RKO (cell line): ENCODE measurements around the gene LMX1B.

Experiments
- DNase-seq: peaks from one replicate; pipeline ENCODE4 v3.0.0-alpha.2; 2016; ENCODE audit warnings: low spot score

Gene LMX1B

DNA sequence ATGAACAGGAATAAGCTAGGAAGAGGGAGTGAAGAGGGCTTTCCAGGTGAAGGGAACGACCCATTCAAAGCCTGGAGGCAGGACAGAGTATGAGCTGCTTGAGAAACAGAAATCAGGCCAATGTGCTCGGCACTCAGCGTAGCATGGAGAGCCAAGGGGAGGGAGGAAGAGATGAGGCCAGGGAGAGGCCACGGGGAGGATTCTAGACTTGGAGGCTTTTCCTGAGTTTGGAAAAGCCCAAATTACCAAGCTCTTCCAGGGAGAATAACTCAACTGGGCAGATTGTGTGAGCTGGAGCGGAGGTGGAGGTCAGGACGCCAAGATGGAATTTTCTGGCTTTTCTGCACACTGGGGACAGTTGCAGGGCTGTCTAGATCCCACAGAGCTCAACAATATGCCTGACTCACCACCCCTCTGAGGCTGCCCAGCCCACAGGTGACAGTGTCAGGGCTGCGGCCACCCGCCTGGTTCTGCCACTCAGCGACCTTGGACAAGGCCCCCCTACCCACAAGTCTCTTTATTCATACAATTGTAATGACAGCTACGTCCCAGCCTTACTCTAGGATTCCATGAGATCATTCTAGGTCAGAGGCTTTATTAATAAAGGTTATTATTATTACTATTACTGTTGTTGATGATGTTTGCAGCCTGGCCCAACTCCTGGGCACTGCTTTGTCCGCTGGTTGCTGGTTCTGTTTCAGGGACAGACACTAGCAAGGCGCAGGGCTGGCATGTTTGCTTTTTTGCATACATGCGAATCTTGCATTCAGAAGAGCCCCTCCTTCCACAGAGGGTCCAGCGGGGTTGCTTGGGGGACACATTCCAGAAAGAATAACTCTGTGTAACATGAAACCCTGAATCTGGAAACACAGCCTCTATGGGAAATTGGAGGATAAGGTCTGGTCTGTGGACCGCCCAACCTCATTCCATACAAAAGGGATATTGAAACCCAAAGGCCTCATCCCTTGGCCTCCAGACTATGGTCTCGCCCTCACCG lies 9.4 kb upstream of the LMX1B start:
- no peak for DNase-seq

- DNase-seq, result no peak
Measured at GRCh38 chr9:126605792-126606482, 7.8 kb upstream of the LMX1B start.

- no peak for DNase-seq
Measured at GRCh38 chr9:126606483-126606870, 7.3 kb upstream of the LMX1B start.

DNA sequence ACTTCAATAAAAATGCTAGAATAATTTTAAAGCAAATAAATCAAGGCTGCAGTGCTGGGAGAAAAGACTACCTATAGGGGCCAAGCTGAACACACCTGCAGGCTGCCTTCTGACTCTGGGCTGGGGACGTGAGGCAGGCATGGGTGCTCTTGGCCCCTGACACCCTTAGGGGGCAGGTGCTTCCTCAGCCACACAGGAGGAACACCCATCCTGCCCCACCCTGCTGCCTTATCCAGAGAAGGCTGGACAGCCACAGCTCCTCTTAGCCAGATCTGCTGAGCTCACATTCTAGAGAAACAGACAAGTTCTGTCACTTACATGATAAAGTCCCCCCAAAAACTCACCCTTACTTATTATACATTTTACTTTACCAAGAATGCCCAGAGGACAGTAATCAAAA lies 6.6 kb upstream of the LMX1B start:
- no peak for DNase-seq

GRCh38 chr9:126607731-126608130 lies 6.0 kb upstream of the LMX1B start:
- DNase-seq, result no peak

DNA sequence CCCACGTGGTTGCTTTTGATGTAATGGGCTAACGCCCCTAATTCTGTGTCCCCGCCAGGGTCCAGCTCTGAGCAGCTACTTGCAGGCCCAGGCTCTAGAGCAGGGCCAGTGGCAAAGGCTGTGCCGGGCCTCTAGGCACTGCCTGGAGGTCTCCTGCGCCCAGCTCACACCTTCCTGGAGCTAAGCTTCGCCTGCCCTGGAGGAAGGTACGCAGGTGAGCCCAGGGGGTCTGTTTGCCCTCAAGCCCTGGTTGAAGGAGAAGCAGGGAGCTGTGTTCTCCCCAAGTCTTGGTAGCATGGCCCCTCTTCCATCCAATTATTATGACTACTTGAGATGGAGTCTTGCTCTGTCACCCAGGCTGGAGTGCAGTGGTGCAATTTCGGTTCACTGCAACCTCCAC lies 5.2 kb upstream of the LMX1B start:
- DNase-seq, result no peak

GRCh38 chr9:126609191-126609590 lies 4.5 kb upstream of the LMX1B start:
- no peak for DNase-seq

DNA sequence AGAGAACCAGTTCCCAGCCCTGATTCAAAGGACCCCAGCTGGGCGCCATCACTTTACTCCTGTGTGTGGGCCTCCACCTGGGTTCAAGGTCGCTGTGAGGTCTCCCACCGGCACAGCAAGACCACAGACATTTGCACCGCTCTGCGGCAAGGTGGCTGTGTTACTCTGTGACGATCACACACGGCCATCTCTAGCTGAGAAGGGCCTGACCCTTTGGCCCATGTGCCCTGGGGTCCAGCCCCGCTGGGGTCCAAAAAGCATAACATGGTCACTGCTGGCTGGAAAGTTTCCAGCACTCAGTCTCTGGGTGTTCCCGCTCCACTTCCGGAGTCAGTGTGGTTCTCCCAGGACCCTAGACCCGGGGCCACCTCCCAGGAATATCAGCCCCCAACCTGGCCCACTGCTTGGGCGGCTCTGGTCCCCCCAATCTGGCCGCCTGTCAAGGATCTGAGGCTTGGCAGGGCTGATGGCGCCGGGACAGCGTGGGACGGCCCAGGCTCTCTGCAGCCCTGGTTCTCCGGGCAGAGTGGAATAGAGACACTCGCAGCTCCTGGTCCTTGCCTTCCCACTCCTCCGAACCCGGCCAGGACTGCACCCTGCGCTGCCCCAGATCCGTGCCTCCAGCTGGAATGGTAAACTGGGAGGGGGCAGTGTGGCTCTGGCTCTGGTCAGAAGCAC lies 3.9 kb upstream of the LMX1B start:
- no peak for DNase-seq

- DNase-seq, result no peak
Measured at GRCh38 chr9:126611193-126611591, 2.5 kb upstream of the LMX1B start.

GRCh38 chr9:126611592-126612325 lies 2.0 kb upstream of the LMX1B start:
- DNase-seq, result peak; percentile 72

DNA sequence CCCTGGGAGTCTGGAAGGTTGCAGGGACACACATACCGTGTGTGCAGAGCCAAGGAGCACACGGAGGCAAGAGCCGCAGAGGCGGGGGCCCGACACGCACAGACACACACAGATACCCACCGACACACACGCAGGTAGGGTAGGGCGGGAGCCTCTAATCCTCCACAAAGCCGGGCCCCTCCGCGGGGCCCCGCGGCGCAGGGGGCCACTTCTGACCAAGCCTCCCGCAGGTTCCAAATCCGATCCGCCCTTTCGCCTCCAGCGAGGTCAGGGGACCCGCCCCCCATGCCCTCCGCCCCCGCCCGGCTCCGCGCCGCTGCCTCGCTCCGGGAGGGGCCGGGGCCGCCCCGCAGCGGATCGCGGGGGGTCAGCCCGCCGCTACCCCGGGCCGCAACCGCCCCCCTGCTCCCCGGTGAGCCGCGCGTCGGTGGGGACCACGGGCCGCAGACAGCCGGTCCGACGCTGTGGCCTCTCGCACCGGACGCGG lies 1.4 kb upstream of the LMX1B start:
- no peak for DNase-seq

GRCh38 chr9:126612813-126613641 lies 701 bp upstream of the LMX1B start:
- no peak for DNase-seq

GRCh38 chr9:126614088-126614454 lies 343 bp downstream of the LMX1B start:
- no peak for DNase-seq

DNA sequence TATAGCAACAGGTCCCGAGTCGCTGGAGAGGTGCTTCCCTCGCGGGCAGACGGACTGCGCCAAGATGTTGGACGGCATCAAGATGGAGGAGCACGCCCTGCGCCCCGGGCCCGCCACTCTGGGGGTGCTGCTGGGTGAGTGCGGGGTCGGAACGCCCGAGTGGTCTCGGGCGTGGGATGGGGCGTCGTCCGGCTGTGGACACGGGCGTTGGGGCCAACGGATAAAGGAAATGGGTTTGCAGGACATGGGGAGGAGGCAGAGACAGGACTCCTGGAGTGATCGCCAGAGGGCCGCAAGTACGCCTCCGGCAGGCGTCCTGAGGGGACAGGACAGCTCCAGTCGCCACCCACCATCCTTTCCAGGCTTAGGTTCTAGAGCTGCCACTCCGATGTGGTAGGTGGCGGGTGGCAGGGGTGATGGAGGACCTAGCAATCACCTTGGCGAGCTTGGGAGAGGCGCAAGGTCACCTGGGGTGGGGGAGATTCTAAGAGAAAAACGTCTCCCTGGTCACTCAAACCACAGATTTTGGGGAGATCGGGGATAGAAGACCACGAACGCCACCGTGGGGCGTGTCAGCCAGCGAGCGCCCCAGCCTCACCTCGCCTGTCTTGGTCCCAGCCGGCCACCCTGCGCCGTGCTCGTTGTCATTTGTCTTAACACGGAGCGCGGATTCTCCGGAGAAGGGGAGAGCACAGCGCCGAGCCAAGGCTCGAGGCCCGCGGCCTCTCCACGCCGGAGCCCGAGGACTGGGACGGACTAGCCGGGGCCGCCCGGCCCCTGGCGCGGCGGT lies 922 bp downstream of the LMX1B start:
- no peak for DNase-seq

DNA sequence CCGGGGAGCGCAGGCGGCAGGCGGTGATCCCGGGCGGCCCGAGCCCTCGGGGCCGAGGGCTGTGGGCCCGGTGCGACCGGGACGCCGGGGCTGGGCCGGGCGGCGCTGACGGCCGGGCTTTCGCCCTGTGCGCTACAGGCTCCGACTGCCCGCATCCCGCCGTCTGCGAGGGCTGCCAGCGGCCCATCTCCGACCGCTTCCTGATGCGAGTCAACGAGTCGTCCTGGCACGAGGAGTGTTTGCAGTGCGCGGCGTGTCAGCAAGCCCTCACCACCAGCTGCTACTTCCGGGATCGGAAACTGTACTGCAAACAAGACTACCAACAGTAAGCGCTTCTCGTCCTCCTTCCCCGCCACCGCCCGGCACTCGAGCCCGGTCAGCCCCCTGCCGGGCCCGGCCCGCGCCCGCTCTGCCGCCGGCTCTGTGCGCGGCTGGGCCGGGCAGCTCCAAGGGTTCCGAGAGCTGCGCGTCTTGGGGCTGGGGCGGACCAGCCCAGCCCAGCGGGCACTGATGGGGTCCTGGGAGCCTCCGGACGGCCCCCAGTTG lies 1.6 kb downstream of the LMX1B start:
- no peak for DNase-seq

DNA sequence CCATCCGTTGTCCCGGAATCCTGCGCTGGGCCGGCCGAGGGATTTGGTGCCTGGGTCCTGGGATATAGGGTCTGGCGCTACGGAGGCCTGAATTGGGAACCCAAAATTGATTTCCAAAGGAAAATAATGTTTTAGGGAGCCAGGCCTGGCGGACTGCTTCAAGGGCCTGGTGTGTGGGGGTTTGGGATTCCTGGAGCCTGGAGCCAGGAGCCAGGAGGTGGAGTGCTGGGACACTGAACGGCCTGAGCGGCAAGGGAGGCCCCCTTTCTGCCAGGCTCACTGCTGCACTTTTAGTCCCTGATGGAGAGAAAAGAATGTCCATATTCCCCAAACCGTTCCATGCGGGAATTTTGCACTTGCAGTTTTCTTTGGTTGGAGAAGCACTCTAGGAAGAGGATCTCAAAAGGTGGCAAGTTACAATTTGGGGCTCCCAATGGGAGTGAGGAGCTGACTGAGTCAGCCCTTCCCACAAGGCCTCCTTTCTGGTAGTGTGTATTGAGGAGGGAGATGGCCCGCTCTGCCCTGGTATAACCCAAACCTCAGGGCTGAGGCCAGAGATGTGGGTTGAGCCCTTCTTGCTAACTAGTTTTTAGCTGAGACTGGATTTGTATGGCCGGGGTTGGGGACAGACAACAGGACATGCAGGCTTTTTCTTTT lies 2.2 kb downstream of the LMX1B start:
- no peak for DNase-seq

DNA sequence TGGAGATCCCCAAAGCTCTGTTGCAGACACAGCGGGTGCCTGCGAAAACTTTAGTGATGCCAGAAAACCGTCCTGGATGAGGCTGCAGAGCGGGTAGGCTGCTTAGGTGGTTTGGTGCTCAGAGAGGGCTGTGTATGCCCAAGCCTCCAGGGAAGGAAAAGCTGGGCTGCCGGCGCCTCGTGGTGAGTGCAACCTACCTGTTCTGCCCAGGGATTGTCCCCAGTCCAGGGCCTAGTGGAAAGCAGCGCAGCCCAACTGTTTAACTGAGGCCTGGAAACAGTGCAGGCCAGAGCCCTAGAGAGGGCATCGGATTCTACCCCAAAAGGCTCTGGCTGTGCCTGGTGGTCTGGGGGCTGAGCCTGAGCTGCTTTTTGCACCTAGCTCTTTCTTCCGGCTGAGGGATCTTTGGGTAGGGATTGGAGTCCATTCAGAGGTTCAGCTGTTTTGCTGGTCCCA lies 2.8 kb downstream of the LMX1B start:
- DNase-seq, result no peak

GRCh38 chr9:126617003-126617822 lies 3.5 kb downstream of the LMX1B start:
- no peak for DNase-seq

- DNase-seq, result no peak
Measured at GRCh38 chr9:126617823-126618165, 4.1 kb downstream of the LMX1B start.
